Measurements from ENCODE around the gene HAUS8. TPM values are rescaled to one million over a fixed set of nuclear protein-coding genes. Genes with fewer than 3 reads are reported as not detected.
A peak's percentile ranks its signal among the peaks of the same experiment; 100 is the strongest.

HAUS8 gene
- total and polyA plus RNA-seq, 2 of the 8 experiments (the other 6 are each of a cell fraction or from before 2014, with no cell fraction given): 18.4 to 23.2 TPM

DNA sequence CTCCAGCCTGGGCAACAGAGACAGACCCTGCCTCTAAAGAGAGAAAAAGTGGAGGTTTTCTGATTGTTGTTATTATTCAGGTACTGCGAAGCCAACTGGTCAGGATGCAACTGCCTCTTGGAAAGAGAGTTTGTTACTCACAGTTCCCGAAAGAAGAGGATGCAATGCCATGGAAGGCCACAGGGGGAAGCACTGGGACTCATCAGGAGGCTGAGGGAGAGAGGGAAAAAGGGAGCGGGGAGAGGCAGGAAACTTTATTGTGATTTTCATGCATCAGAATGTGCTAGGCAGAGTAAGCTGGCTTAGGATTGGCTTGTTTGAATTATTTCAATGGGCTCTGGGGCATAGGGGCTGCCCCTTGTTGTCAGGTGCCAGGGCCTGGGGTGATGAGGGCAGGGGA, 27.9 kb upstream of the HAUS8 start:
- TF ChIP-seq RAD21 (IDR thresholded peaks at IDR 0.05 in 1 of 2, conservative IDR thresholded peaks at IDR 0.05 in 1 of 2; ENCODE audit: low read depth in 2 of 2, low read length in 2 of 2): peak; percentile 64 to 66
- TF ChIP-seq, protein P1, sequence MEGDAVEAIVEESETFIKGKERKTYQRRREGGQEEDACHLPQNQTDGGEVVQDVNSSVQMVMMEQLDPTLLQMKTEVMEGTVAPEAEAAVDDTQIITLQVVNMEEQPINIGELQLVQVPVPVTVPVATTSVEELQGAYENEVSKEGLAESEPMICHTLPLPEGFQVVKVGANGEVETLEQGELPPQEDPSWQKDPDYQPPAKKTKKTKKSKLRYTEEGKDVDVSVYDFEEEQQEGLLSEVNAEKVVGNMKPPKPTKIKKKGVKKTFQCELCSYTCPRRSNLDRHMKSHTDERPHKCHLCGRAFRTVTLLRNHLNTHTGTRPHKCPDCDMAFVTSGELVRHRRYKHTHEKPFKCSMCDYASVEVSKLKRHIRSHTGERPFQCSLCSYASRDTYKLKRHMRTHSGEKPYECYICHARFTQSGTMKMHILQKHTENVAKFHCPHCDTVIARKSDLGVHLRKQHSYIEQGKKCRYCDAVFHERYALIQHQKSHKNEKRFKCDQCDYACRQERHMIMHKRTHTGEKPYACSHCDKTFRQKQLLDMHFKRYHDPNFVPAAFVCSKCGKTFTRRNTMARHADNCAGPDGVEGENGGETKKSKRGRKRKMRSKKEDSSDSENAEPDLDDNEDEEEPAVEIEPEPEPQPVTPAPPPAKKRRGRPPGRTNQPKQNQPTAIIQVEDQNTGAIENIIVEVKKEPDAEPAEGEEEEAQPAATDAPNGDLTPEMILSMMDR (IDR thresholded peaks at IDR 0.05; ENCODE audit: control extremely low read depth in 1 of 3, insufficient read depth in 1 of 3, low read depth in 1 of 3, low read length in 3 of 3): peak; percentile 50 to 80 (median 65)
- TF ChIP-seq, protein P2, sequence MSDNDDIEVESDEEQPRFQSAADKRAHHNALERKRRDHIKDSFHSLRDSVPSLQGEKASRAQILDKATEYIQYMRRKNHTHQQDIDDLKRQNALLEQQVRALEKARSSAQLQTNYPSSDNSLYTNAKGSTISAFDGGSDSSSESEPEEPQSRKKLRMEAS (IDR thresholded peaks at IDR 0.05): no peak
- Histone ChIP-seq H4K8ac (ENCODE audit: extremely low read depth, insufficient read depth, low read length) (no peak overlapping the region), H3K4ac (replicated peaks; ENCODE audit: insufficient read length, low read depth, low read length) (no peak overlapping the region), H4K5ac (ENCODE audit: insufficient read length, low read depth, low read length) (no peak overlapping the region), H2BK5ac (ENCODE audit: low read depth, low read length) (no peak overlapping the region; the same call in 1 of the 2 replicates), H3K79me2 (ENCODE audit: control insufficient read depth in 1 of 2, insufficient read depth in 2 of 2, low read length in 2 of 2) (peaks cover 0 to 5% of the 10 kb centered on the region in 2 experiments; a peak in 1 of 4 replicates), H4K20me1 (replicated peaks in 1 of 2; ENCODE audit: control insufficient read depth in 1 of 2, insufficient read depth in 2 of 2, low read length in 2 of 2) (peaks cover 2 to 10% of the 10 kb centered on the region in 2 experiments), H3K23ac (ENCODE audit: insufficient read length) (no peak overlapping the region), H3K4me3 (ENCODE audit: extremely low read depth in 1 of 4, insufficient read depth in 2 of 4, low read depth in 3 of 4, low read length in 4 of 4) (no peak overlapping the region), H3K4me1 (replicated peaks in 1 of 4; ENCODE audit: control insufficient read depth in 3 of 4, insufficient read depth in 4 of 4, low read length in 3 of 4) (no peaks in the 10 kb centered on the region), H3K9me3 (ENCODE audit: insufficient read depth in 2 of 2, low read depth in 1 of 2, low read length in 1 of 2) (peaks cover 9 to 10% of the 10 kb centered on the region in 2 experiments), H3K23me2 (ENCODE audit: low read depth, low read length) (no peaks in the 10 kb centered on the region), H3K4me2 (ENCODE audit: insufficient read depth in 1 of 2, low read depth in 2 of 2, low read length in 2 of 2) (no peak overlapping the region), H2AK5ac (ENCODE audit: low read depth, low read length) (no peak overlapping the region), H2BK20ac (ENCODE audit: low read length) (no peak overlapping the region), H3K56ac (replicated peaks; ENCODE audit: insufficient read length, low read depth, low read length) (no peak overlapping the region), H2AFZ (ENCODE audit: low read length) (no peak overlapping the region), H3K27me3 (replicated peaks in 1 of 4; ENCODE audit: control insufficient read depth in 3 of 4, extremely low read depth in 1 of 4, insufficient read depth in 3 of 4, low read length in 3 of 4) (no peaks in the 10 kb centered on the region), H3K9ac (replicated peaks in 1 of 4; ENCODE audit: extremely low read depth in 1 of 4, low read depth in 3 of 4, low read length in 3 of 4) (no peak overlapping the region), H3K79me1 (ENCODE audit: low read depth, low read length) (peaks cover 10% of the 10 kb centered on the region), H3K27ac (ENCODE audit: low read depth, low read length) (no peak overlapping the region), H2BK120ac (replicated peaks; ENCODE audit: low read depth, low read length) (no peak overlapping the region), H2BK12ac (ENCODE audit: low read depth, low read length) (no peak overlapping the region), H3K18ac (ENCODE audit: extremely low read depth, low read length) (no peak overlapping the region), H3K36me3 (ENCODE audit: control insufficient read depth in 2 of 4, insufficient read depth in 4 of 4, low read length in 3 of 4) (peaks cover 6 to 19% (median 9%) of the 10 kb centered on the region in 4 experiments; a peak in 7 of 8 replicates), H3K14ac (ENCODE audit: insufficient read length) (no peak overlapping the region), H4K91ac (replicated peaks; ENCODE audit: insufficient read length, low read length) (no peak overlapping the region), H2BK15ac (ENCODE audit: low read length) (no peak overlapping the region)
- peak; percentile 56 to 90 for DNase-seq (ENCODE audit: low read depth in 1 of 2, low spot score in 2 of 2)
- 83% methylated on average over 3 of the region's 3 CpGs; no CpG with 5 or more reads in 1 of the 2 experiments for WGBS, 2 experiments (ENCODE audit: extremely low coverage in 1 of 2, insufficient coverage in 1 of 2, insufficient read length in 1 of 2, insufficient replicate concordance in 2 of 2, low coverage in 1 of 2, low lambda C conversion rate in 2 of 2, missing lambda C conversion rate in 1 of 2)
- CTCF ChIA-PET (ENCODE audit: partially characterized antibody): interaction anchor here (0.8 to 1.9 kb wide), 13 partner anchors 9 to 99 kb away, joined by 3 to 8 read pairs (median 3); partner anchors contain the start of genes HAUS8 and MYO9B
- no peak for FAIRE-seq
- POLR2A ChIA-PET (ENCODE audit: partially characterized antibody): no interaction called here

Measured in H1 (cell line).